ENCODE results near the gene DCBLD2. TPM values are rescaled to one million over a fixed set of nuclear protein-coding genes. Genes with fewer than 3 reads are reported as not detected.

Gene DCBLD2
- total RNA-seq, 6 donors from 2014 or later = 20.4 to 42.8 (median 27.8) TPM

GRCh38 chr3:98776140-98776493, 125.4 kb downstream of the DCBLD2 start:
- TF ChIP-seq POLR2A (IDR thresholded peaks at IDR 0.05) (no peak), EP300 (IDR thresholded peaks at IDR 0.05) (no peak), POLR2AphosphoS5 (IDR thresholded peaks at IDR 0.05) (no peak), CTCF (IDR thresholded peaks at IDR 0.05) (no peak)
- Histone ChIP-seq H3K4me3 (no peak overlapping the region), H3K27ac (no peak overlapping the region), H3K36me3 (peaks cover 0 to 3% (median 0%) of the 10 kb centered on the region in 4 donors), H3K4me1 (peaks cover 6 to 27% (median 17%) of the 10 kb centered on the region in 4 donors), H3K9me3 (no peaks in the 10 kb centered on the region), H3K27me3 (no peaks in the 10 kb centered on the region)
- DNase-seq (no peak), ATAC-seq (ENCODE audit: low FRiP score in 2 of 2) (no peak)

- H3K4me3 ChIP-seq = no peak overlapping the region
- no peaks in the 10 kb centered on the region for H3K27me3 ChIP-seq
- H3K9me3 ChIP-seq = no peaks in the 10 kb centered on the region
- no peak overlapping the region for H3K27ac ChIP-seq
- TF ChIP-seq POLR2AphosphoS5 (IDR thresholded peaks at IDR 0.05) = no peak
- no peak for TF ChIP-seq CTCF (IDR thresholded peaks at IDR 0.05)
- no peak for TF ChIP-seq POLR2A (IDR thresholded peaks at IDR 0.05)
- TF ChIP-seq EP300 (IDR thresholded peaks at IDR 0.05) = no peak
- DNase-seq (no peak), ATAC-seq (ENCODE audit: low FRiP score in 2 of 2) (no peak)
- peaks cover 0 to 3% (median 0%) of the 10 kb centered on the region in 4 donors for H3K36me3 ChIP-seq
- peaks cover 6 to 27% (median 18%) of the 10 kb centered on the region in 4 donors for H3K4me1 ChIP-seq
- WGBS, 2 donors = 88 to 89% methylated on average over 3 of the region's 3 CpGs
Measured at GRCh38 chr3:98775459-98776139, 125.9 kb downstream of the DCBLD2 start.

GRCh38 chr3:98772022-98772421, 129.5 kb downstream of the DCBLD2 start:
- no peak for DNase-seq
- TF ChIP-seq CTCF (IDR thresholded peaks at IDR 0.05) (no peak), POLR2AphosphoS5 (IDR thresholded peaks at IDR 0.05) (no peak), POLR2A (IDR thresholded peaks at IDR 0.05) (no peak), EP300 (IDR thresholded peaks at IDR 0.05) (no peak)
- Histone ChIP-seq H3K27ac (no peak overlapping the region), H3K4me3 (no peak overlapping the region), H3K4me1 (peaks cover 8 to 17% (median 12%) of the 10 kb centered on the region in 4 donors), H3K27me3 (no peaks in the 10 kb centered on the region), H3K36me3 (peaks cover 0 to 3% (median 0%) of the 10 kb centered on the region in 4 donors), H3K9me3 (no peaks in the 10 kb centered on the region)
- WGBS, 2 donors = 82% methylated on average over 2 of the region's 2 CpGs
- no peak for ATAC-seq (ENCODE audit: low FRiP score in 2 of 2)

GRCh38 chr3:98770261-98771039, 131.0 kb downstream of the DCBLD2 start:
- TF ChIP-seq POLR2A (IDR thresholded peaks at IDR 0.05) (no peak), POLR2AphosphoS5 (IDR thresholded peaks at IDR 0.05) (no peak), CTCF (IDR thresholded peaks at IDR 0.05) (no peak), EP300 (IDR thresholded peaks at IDR 0.05) (no peak)
- 52 to 65% methylated on average over 8 of the region's 8 CpGs for WGBS, 2 donors
- peak; percentile 24 to 70 for ATAC-seq (ENCODE audit: low FRiP score in 2 of 2)
- Histone ChIP-seq H3K4me1 (peaks cover 11 to 17% (median 16%) of the 10 kb centered on the region in 4 donors), H3K27ac (peak overlapping the region; percentile 17 to 62 (median 48)), H3K36me3 (peaks cover 0 to 3% (median 0%) of the 10 kb centered on the region in 4 donors), H3K27me3 (no peaks in the 10 kb centered on the region), H3K4me3 (peak overlapping the region in 1 of 4 donors; percentile 22), H3K9me3 (no peaks in the 10 kb centered on the region)
- peak in 1 of 2 donors; percentile 76 for DNase-seq

All from upper lobe of left lung (tissue), 6 donors.